ENCODE data around the gene FBXL15. TPM values are rescaled to one million over a fixed set of nuclear protein-coding genes. Genes with fewer than 3 reads are reported as not detected.
A peak's percentile ranks its signal among the peaks of the same experiment; 100 is the strongest.

FBXL15 gene
- total and polyA plus RNA-seq, 9 of the 15 experiments (the other 6 are each of a cell fraction or from before 2014, with no cell fraction given): 0.08 to 25.9 (median 3.5) TPM

DNA sequence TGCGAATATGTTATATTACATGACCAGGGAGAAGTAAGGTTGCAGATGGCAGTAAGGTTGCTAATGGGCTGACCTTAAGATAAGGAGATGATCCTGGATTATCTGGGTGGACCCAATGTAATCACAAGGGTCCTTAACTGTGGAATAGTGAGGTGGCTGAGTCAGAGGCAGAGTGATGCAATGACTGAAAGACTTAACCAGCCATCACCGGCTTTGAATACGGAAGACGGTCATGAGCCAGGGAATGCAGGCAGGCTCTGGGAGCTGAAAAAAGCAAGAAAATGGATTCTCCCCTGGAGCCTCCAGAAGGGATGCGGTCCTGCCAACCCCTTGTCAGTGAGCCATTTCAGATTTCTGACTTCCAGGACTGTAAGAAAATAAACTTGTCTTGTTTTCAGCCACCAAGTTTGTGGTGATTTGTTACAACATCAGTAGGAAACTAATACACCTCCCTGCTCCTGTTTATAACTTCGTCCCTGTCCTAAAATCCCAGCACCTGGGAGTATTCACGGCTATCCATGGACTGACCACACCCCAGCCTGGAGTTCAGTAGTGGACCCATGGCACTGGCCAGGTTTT is 35.3 kb downstream of the FBXL15 start (continued):
- TF ChIP-seq, protein P1, sequence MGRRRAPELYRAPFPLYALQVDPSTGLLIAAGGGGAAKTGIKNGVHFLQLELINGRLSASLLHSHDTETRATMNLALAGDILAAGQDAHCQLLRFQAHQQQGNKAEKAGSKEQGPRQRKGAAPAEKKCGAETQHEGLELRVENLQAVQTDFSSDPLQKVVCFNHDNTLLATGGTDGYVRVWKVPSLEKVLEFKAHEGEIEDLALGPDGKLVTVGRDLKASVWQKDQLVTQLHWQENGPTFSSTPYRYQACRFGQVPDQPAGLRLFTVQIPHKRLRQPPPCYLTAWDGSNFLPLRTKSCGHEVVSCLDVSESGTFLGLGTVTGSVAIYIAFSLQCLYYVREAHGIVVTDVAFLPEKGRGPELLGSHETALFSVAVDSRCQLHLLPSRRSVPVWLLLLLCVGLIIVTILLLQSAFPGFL (CRISPR knock-in tag; IDR thresholded peaks at IDR 0.05): no peak
- TF ChIP-seq ZNF699 (CRISPR knock-in tag; IDR thresholded peaks at IDR 0.05; ENCODE audit: insufficient replicate concordance): no peak
- peak; percentile 95 for TF ChIP-seq FOSL1 (tag; conservative IDR thresholded peaks at IDR 0.05)
- TF ChIP-seq ELF4 (CRISPR knock-in tag; IDR thresholded peaks at IDR 0.05): peak; percentile 87
- no peak for TF ChIP-seq SMC3 (conservative IDR thresholded peaks at IDR 0.05; ENCODE audit: insufficient read depth, low read depth, low read length)
- no peak for TF ChIP-seq MYNN (IDR thresholded peaks at IDR 0.05)
- TF ChIP-seq MYNN (CRISPR knock-in tag; IDR thresholded peaks at IDR 0.05): no peak
- TF ChIP-seq MEF2A (IDR thresholded peaks at IDR 0.05; ENCODE audit: control insufficient read depth, low read depth, low read length): no peak
- TF ChIP-seq EHMT2 (IDR thresholded peaks at IDR 0.05): no peak
- TF ChIP-seq LEF1 (IDR thresholded peaks at IDR 0.05): peak; percentile 78; the same call in 1 of the 2 replicates
- TF ChIP-seq, protein P2, sequence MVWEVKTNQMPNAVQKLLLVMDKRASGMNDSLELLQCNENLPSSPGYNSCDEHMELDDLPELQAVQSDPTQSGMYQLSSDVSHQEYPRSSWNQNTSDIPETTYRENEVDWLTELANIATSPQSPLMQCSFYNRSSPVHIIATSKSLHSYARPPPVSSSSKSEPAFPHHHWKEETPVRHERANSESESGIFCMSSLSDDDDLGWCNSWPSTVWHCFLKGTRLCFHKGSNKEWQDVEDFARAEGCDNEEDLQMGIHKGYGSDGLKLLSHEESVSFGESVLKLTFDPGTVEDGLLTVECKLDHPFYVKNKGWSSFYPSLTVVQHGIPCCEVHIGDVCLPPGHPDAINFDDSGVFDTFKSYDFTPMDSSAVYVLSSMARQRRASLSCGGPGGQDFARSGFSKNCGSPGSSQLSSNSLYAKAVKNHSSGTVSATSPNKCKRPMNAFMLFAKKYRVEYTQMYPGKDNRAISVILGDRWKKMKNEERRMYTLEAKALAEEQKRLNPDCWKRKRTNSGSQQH (CRISPR knock-in tag; IDR thresholded peaks at IDR 0.05): peak; percentile 57; the same call in 1 of the 2 replicates
- peak; percentile 38 for TF ChIP-seq HDAC3 (IDR thresholded peaks at IDR 0.05; ENCODE audit: borderline replicate concordance, partially characterized antibody)
- TF ChIP-seq ZNF239 (CRISPR knock-in tag; IDR thresholded peaks at IDR 0.05): peak; percentile 66
